Stimulated activated CD8-positive, alpha-beta memory T cell treated with anti-CD3 and anti-CD28 coated beads, Interleukin-7, amount 100 ng/mL, for 4 hours (primary cell): ENCODE measurements around the gene KLHL10.
"Not testable (repeated sequence)": the region's sequence is repeated elsewhere in the genome, so short reads cannot be mapped to it uniquely, and the experiment has no call there.

ENCODE experiments used
- DNase-seq, 2 donors: peaks; one replicate each; pipeline ENCODE4 v3.0.0-alpha.2; 2020; ENCODE audit warnings: low read depth in 2 of 2

The KLHL10 gene

DNA sequence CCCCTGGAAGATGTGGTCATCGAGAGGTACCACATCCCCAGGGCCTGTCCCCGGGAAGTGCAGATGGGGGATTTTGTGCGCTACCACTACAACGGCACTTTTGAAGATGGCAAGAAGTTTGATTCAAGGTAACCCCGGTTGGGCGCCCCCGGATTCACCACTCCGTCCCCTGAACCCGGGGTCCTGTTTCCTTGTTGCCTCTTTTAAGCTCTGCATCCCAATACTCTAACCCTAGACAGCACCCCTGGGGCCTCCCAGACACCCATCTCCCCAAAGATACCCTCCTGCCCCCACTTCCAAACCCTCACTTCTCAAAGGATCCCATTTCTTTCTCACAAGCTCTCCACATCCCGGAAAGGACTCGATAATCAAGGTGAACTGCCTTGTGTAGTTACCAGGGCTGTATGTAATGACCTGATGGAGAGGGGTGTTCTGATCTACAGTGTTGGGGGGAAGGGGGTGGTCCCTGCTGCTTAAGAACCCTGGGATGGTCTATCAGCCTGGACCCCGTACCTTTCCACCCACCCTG lies 24.4 kb upstream of the KLHL10 start:
- no peak for DNase-seq

DNA sequence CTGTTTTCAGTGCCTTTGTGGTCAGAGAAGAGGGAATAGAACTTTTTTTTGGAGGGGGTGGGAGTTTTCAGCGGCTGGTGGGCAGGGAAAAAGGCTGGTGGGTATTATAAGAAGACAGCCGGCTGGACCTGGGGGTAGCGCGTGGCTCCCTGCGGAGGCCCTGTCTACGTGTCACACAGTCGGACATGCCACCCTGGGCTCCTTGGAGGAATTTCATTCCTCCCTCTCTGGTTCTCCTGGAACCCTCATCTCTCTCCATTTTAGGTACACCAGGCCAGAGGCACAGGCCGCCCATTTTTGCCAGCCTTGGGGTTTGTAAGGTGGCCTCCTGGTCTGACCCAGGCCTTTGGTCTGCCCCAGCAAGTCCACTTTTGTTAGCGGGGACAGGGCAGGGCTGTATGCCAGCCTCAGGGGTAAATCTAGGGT lies 23.9 kb upstream of the KLHL10 start:
- no peak for DNase-seq

DNA sequence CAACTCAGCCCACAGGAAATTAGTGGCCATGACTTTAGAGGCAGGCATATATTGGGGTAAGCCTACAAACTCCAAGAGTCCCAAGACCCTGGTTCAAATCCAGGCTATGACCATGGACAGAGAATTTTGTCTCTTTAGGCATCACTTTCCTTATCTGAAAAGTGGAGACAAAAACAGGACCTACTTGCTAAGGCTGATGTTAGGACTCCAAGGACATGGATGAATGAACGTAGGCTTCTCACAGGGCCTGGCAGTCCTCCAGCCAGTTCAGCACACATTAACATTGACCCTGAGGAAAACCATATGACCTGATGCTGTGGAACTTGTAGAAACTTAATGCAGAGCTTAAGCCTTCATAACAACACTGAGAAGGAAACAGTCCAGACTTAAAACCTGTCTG lies 23.4 kb upstream of the KLHL10 start:
- DNase-seq, result no peak

DNA sequence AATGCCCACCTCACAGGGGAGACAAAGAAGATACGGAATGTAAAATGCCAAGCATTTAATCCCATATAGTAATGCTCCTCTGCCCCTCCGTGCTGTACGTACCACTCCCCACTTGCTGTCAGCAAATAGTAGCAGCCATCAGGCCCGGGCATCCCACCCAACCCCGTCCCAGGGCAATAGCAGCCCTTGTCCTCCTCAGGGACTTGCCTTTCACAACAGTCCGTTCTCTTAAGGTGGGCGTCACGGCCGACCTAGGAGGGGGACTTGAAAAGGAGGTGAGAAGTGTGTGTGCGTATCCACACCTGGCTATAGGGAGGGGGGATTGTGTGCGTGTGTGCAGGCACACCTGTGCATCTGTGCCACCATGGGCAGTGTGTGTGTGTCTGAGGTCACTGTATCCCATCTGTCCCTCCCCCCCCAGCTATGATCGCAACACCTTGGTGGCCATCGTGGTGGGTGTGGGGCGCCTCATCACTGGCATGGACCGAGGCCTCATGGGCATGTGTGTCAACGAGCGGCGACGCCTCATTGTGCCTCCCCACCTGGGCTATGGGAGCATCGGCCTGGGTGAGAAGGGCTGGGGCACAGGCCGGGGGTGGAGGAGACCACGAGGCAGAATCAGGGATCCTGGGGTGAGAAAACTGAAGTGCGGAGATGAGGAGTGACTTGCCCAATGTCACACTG lies 20.8 kb upstream of the KLHL10 start:
- no peak for DNase-seq

DNA sequence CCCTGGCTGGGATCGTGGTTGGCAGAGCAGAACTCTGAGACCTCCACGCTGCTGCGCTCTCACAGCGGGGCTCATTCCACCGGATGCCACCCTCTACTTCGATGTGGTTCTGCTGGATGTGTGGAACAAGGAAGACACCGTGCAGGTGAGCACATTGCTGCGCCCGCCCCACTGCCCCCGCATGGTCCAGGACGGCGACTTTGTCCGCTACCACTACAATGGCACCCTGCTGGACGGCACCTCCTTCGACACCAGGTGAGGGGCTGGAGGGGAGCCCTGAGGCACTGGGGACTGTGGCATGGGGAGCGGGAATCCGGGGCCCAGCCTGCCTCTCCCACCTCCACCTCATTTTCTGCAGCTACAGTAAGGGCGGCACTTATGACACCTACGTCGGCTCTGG lies 19.6 kb upstream of the KLHL10 start:
- no peak for DNase-seq

DNA sequence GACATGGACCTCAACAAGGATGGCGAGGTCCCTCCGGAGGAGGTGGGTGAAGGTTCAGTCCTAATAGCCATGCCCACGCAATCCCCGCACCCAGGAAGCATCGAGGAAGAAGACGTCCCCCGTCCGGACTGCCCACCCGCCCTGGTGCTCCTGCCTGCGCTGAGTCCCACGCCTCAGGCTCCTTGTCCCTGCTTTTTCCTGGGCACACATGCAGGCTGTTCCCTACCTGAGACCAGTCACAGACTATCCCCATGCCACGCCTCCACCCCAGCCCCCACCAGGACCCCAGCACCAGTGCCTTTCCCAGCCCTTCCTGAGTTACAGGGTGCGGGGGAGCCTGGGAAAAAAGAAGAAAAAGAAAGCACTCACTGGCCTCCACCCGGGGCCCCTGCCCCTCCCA lies 15.8 kb upstream of the KLHL10 start:
- DNase-seq, result no peak

DNA sequence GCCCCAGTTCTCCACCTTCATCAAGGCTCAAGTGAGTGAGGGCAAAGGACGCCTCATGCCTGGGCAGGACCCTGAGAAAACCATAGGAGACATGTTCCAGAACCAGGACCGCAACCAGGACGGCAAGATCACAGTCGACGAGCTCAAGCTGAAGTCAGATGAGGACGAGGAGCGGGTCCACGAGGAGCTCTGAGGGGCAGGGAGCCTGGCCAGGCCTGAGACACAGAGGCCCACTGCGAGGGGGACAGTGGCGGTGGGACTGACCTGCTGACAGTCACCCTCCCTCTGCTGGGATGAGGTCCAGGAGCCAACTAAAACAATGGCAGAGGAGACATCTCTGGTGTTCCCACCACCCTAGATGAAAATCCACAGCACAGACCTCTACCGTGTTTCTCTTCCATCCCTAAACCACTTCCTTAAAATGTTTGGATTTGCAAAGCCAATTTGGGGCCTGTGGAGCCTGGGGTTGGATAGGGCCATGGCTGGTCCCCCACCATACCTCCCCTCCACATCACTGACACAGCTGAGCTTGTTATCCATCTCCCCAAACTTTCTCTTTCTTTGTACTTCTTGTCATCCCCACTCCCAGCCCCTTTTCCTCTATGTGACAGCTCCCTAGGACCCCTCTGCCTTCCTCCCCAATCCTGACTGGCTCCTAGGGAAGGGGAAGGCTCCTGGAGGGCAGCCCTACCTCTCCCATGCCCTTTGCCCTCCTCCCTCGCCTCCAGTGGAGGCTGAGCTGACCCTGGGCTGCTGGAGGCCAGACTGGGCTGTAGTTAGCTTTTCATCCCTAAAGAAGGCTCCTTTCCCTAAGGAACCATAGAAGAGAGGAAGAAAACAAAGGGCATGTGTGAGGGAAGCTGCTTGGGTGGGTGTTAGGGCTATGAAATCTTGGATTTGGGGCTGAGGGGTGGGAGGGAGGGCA lies 15.1 kb upstream of the KLHL10 start:
- no peak for DNase-seq

DNA sequence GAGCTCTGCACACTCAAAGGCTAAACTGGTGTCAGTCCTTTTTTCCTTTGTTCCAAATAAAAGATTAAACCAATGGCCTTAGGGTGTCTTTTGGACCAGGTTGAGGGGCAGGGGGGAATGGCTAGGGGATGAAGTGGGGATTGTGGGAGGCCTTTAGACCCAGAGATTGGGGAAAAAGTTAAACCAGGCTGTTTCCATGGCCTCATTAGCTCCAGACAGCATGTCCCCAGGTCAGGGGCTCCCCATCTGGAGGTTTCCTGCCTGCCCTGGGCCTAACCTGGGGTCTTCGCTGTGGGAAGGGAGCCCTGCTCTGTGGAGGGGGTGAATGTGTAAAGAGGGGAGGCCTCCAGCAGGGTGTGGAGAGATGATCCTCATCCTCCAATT lies 14.5 kb upstream of the KLHL10 start:
- no peak for DNase-seq

DNA sequence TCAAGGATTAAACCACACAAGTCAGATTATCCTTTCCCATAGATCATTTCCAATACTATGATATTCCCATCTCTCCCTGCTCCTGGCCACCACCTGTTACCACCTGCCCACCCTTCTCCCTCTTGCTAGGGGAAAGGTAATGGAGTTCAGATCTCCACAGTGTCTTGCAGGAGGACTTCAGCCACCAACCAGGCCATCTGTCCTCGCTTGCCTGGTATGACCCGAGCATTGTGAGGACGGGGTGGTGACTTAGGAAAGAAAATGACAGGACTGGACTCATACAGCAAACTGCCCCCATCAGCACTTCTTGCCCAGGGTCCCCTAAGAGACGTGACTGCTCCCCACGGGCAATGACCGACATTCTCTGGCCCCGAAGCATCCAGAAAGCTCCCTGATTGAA lies 14.0 kb upstream of the KLHL10 start:
- no peak for DNase-seq

DNA sequence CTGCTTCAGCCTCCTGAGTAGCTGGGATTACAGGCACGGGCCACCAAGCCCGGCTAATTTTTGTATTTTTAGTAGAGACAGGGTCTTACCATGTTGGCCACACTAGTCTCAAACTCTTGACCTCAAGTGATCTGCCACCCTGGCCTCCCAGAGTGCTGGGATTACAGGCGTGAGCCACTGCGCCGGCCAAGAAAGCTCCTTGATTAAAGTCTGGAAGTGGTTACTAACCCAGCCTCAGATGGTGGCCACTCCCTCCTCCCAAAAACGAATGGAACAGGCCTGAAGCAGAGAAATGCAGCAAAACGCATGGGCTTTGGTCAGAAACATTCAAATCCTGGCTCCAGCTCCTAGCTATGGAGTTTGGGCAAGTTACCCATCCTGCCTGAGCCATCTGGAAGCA lies 13.5 kb upstream of the KLHL10 start:
- no peak for DNase-seq

DNA sequence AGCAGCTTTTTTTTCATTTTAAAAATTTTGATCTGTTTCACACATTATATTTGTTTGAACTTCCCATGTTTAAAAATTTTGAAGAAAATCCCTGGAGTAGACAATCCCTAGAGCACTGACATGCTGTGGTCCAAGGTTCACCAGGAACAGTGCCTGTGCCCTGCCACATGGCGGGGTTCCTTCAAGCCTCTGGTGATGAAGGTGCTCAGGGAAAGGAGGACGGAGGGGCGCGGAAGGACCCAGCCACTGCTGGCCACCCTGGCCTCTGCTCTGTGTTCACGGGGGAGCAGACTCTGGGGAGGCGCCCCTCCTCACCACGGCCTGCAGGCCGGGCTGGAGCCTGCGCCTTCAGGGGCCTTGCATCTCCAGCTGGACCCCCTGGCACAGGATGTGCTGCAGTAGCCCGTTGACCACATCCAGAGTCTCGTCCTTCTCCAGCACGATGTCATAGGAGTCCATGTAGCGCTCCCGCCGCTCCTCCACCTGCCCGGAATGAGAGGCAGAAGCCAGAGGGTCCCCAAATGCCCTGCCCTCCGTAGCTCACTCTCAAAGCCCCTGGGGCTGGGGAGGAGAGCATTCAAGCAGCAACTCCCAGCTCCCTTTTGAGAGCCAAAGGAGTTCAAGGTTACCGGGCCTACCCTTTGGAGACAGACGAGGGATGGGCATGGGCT lies 12.3 kb upstream of the KLHL10 start:
- DNase-seq, result no peak

DNA sequence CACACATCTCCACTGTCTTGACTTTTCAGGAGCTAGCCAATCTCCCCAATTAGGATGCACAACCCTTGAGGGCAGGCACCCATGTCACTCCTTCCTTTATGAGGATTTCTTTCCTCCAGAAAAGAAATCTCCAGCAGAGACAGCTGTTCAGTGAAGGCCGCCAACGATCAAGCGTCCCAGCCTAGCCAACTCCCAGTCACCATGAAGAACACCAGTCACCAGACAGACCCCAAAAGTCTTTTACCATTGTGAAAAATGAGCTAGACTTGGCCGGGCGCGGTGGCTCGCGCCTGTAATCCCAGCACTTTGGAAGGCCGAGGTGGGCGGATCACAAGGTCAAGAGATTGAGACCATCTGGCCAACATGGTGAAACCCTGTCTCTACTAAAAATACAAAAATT lies 7.7 kb upstream of the KLHL10 start:
- not testable (repeated sequence) for DNase-seq

DNA sequence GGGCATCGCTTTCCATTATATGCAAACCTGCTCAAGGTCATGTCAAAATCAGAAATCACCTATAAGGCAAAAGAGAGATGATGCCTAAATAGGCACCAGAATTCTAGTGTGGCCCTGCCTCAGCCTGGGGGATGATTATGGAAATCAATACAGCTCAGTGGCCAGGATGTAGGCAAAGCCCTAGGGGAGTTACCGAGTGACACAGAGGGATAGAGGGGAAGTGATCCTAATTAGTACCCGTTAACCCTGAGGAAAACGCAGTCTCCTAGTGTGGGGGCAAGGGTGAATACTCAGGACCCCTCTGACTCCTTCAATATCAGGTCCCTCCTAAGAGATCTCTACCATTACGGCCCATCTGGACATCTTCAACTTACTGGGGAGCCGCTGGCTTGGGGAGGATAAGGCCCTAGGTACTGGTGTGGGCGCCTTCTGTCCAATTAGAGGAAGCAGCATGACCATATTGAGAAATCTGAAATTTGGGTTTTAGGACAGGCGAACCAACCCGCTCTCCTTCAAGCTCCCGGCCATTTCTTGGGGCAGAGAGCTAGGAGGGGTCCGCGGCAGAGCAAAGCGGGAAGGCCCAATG lies 2.3 kb upstream of the KLHL10 start:
- DNase-seq, result no peak

DNA sequence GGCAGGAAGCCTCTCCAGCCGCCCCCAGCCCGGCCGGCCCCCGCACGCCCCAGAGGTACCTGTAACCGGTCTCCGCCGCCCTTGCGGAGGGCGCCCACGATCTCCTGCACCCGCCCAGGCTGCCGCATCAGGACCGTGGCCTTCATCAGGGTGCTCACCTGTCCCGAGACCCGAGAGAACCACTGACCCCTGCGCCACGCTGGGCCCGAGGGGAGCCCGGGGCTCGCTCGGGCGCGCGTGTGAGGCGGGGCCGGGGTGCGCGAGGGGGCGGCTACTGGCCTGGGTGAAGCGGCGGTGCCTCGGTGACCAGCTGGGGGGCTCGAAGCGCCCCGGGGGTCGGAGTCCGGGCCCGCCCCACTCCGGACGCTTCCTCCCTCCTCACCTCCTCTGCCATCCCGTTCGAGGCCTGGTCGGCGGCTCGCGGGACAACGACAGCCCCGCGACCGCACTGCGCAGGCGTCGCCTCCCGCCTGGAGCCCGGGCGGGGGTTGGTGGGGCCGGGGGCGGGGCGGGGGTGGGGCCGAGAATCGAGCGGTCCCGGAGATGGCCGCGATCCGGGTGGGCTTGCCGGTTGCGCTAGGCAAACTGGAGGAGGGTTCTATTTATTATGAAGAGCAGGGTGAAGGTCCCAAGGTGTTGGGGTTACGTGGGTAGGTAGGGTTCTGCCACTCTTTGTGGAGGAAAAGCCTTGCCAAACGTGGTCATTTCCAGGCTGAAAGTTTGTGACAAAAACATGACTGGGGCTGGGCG lies 1.6 kb upstream of the KLHL10 start, which contains the start of gene NT5C3B:
NT5C3B (minus strand) TSS at position 433 of the 750 bp plus-strand sequence; CDS start at position 394, 39 bp downstream.
- DNase-seq, result peak in 1 of 2 donors; percentile 52

DNA sequence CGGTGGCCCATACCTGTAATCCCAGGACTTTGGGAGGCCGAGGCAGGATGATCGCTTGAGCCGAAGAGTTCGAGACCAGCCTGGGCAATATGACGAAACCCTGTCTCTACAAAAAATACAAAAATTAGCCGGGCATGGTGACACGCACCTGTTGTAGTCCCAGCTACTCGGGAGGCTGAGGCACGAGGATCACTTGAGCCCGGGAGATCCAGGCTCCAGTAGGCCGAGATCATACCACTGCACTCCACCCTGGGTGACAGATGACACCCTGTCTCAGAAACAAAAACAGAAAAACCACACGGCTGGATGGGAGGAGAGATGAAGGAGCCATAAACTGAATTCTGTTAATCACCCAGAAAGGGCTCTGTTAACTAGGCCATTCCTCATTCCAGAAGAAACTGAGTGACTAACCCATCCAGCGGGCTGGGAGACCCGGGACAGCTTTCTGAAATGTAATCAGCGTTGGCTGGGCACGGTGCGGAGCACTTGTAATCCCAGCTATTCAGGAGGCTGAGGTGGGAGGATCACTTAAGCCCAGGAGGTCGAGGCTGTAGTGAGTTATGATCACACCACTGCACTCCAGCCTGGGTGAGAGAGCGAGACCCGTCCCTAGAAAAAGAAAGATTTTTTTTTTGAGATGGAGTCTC lies 952 bp upstream of the KLHL10 start:
- no peak for DNase-seq

DNA sequence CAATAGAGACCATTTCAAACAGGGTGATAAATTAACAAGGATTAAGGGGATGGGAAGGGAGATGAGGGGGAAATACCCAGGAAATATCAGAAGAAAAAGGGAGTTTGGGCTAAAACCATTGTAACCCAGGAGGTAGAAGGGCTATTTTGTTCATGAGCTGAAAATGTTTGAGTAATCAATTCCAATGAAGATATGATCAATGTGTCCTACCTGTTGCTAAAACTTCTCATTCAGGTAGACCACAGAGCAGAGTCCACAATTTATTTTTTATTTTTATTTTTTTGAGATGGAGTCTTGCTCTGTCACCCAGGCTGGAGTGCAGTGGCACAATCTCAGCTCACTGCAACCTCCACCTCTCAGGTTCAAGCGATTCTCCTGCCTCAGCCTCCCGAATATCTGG lies 1.8 kb downstream of the KLHL10 start:
- DNase-seq, result not testable (repeated sequence)

DNA sequence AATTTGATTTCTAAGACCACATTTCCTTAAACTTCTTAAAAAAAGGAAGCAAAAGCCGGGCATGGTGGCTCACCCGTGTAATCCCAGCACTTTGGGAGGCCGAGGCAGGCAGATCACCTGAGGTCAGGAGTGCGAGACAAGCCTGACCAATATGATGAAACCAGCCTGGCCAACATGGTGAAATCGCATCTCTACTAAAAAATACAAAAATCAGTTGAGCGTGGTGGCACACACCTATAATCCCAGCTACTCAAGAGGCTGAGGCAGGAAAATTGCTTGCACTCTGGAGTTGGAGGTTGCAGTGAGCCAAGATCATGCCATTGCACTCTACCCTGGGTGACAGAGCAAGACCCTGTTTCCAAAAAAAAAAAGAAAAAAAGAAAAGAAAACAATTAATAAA lies 3.2 kb downstream of the KLHL10 start:
- not testable (repeated sequence) for DNase-seq

DNA sequence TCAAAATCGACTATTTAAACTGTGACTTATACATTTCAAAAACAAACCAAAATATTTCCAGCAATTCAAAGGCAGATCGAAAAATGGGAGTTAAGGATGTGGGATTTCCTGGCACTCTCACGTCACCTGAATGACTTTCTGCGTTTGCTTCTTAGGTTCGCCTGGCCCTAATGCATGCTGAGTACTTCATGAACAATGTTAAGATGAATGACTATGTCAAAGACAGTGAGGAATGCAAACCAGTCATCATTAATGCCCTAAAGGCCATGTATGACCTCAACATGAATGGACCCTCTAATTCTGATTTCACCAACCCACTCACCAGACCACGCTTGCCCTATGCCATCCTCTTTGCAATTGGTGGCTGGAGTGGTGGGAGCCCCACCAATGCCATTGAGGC lies 7.3 kb downstream of the KLHL10 start:
- no peak for DNase-seq

DNA sequence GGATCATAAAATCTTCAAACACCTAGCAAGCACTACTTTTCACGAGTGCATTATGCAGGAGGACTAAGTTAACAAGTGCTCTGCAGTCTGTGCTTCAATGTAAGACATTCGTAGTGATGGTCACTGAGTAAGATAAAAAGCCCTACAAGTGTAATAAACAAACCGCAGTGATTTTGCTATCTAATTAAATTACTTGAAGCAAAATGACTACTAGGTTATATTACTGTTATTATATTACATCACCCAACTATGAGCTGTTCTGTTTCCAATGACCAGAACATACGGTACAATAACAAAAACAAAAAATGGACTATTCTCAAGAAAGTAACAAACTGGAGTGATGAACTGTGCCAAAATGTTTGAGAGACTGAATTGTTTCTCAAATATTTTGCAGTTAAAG lies 11.2 kb downstream of the KLHL10 start:
- DNase-seq, result no peak

DNA sequence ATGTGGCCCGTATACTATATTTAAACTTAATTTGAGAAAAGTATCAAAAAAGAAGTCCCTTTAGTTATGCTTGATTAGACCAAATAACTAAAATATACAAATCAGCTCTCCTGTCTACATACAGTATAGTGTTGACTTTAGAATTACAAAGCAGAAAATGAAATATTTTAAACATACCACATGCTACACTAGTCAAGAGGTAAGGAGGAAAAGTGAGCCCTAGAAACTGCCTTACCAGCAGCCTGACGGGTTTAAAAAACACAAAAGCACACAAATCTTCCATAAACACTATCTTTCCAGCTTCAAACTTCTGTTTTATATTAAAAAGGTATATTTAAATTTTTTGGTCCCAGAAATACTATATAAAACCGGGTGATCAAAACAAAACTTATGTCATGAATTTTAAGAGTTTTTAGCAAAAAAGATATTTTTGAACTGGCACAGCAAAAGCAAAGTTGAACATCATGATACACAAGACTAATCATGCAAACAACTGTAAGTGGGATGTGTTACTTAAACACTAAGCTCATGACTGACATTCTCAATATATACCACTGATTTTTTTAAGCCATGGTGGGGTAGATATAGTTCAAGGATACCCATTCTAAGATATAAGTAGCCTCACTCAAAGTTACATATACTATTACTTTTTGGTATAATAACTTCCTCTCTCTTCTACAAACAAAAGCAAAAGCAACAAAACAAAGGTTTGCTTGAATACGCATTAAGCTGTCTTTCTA lies 11.8 kb downstream of the KLHL10 start:
- DNase-seq, result no peak
